OCI-LY3 (cell line): Measurements from ENCODE around the gene PEX6.
A peak's percentile ranks its signal among the peaks of the same experiment; 100 is the strongest.

ENCODE experiments used
- H2AFZ ChIP-seq: fragments of 200-600, 300-600 bp; shearing (Covaris generic); 2 replicates; pipeline ENCODE4 v1.6.0; 2014; ENCODE audit warnings: antibody characterized with exemption, low read depth, low read length
- H3K27ac ChIP-seq: fragments of 200-600, 300-600 bp; sonication (generic); 2 replicates; pipeline ENCODE4 v1.5.1; 2014; ENCODE audit warnings: mild to moderate bottlenecking, low read length, moderate library complexity, mixed read lengths
- H3K27me3 ChIP-seq: fragments of 200-600, 300-600 bp; sonication (generic); 2 replicates; pipeline ENCODE4 v1.6.1; 2014; ENCODE audit warnings: low read depth, low read length, mixed read lengths
- H3K36me3 ChIP-seq: fragments of 200-600, 300-600 bp; sonication (generic); replicated peaks from 2 replicates; pipeline ENCODE3; 2014; ENCODE audit warnings: low read depth, low read length, mixed read lengths
- H3K4me1 ChIP-seq: fragments of 300-600, 200-600 bp; sonication (generic); 2 replicates; pipeline ENCODE4 v1.6.1; 2014; ENCODE audit warnings: low read length, mixed read lengths
- H3K4me2 ChIP-seq: fragments of 200-600, 300-600 bp; sonication (generic); 2 replicates; pipeline ENCODE4 v1.6.1; 2014; ENCODE audit warnings: low read length, mixed read lengths
- H3K4me3 ChIP-seq: fragments of 300-600, 200-600 bp; sonication (generic); 2 replicates; pipeline ENCODE4 v1.5.1; 2014; ENCODE audit warnings: antibody characterized with exemption, mild to moderate bottlenecking, low read length, moderate library complexity
- H3K79me2 ChIP-seq: fragments of 300-600, 200-600 bp; shearing (Covaris generic); 2 replicates; pipeline ENCODE4 v1.6.1; 2014; ENCODE audit warnings: mild to moderate bottlenecking, low read length, mixed read lengths
- H3K9ac ChIP-seq: fragments of 300-600, 200-600 bp; shearing (Covaris generic); 2 replicates; pipeline ENCODE4 v1.6.0; 2014; ENCODE audit warnings: mild to moderate bottlenecking, low read length, moderate library complexity
- H3K9me3 ChIP-seq: fragments of 200-600, 300-600 bp; shearing (Covaris generic); 2 replicates; pipeline ENCODE4 v1.6.1; 2014; ENCODE audit warnings: low read length, mixed read lengths; ENCODE audit not compliant: insufficient read depth
- H4K20me1 ChIP-seq: fragments of 200-600, 300-600 bp; sonication (generic); 2 replicates; pipeline ENCODE4 v1.6.1; 2016; ENCODE audit warnings: low read length, mixed read lengths; ENCODE audit not compliant: insufficient read depth
- CTCF ChIP-seq: fragments of 200-600, 300-600 bp; sonication (generic); IDR thresholded peaks from 2 replicates; pipeline ENCODE4 v1.5.1; 2014; ENCODE audit warnings: antibody characterized with exemption, low read length, low read depth
- EZH2phosphoT487 ChIP-seq: fragments of 200-600 bp; shearing (Covaris generic); IDR thresholded peaks from 2 replicates; pipeline ENCODE4 v1.6.1; 2018; ENCODE audit warnings: antibody characterized with exemption, mixed run types, low read depth

Gene PEX6

GRCh38 chr6:42923666-42924065 lies 55.3 kb downstream of the PEX6 start:
- Histone ChIP-seq H3K79me2 (no peaks in the 10 kb centered on the region), H2AFZ (no peak overlapping the region)

GRCh38 chr6:42921801-42922200 lies 57.2 kb downstream of the PEX6 start:
- no peak overlapping the region for H3K4me3 ChIP-seq
- TF ChIP-seq EZH2phosphoT487: no peak
- no peak for TF ChIP-seq CTCF
- H3K36me3 ChIP-seq: no peaks in the 10 kb centered on the region
- no peak overlapping the region for H3K4me2 ChIP-seq
- H3K4me1 ChIP-seq: no peaks in the 10 kb centered on the region
- H3K9me3 ChIP-seq: no peaks in the 10 kb centered on the region
- no peaks in the 10 kb centered on the region for H3K27me3 ChIP-seq
- H3K27ac ChIP-seq: no peak overlapping the region
- no peak overlapping the region for H3K9ac ChIP-seq
- no peaks in the 10 kb centered on the region for H4K20me1 ChIP-seq
- H2AFZ ChIP-seq: no peak overlapping the region
- H3K79me2 ChIP-seq: no peaks in the 10 kb centered on the region

More at GRCh38 chr6:42923666-42924065, 55.3 kb downstream of the PEX6 start:
- no peak overlapping the region for H3K9ac ChIP-seq
- H3K27ac ChIP-seq: no peak overlapping the region
- H3K36me3 ChIP-seq: no peaks in the 10 kb centered on the region
- no peak overlapping the region for H3K4me3 ChIP-seq
- H3K9me3 ChIP-seq: no peaks in the 10 kb centered on the region
- no peak for TF ChIP-seq EZH2phosphoT487
- TF ChIP-seq CTCF: no peak
- H3K27me3 ChIP-seq: no peaks in the 10 kb centered on the region
- H4K20me1 ChIP-seq: no peaks in the 10 kb centered on the region
- no peak overlapping the region for H3K4me2 ChIP-seq
- no peaks in the 10 kb centered on the region for H3K4me1 ChIP-seq

DNA sequence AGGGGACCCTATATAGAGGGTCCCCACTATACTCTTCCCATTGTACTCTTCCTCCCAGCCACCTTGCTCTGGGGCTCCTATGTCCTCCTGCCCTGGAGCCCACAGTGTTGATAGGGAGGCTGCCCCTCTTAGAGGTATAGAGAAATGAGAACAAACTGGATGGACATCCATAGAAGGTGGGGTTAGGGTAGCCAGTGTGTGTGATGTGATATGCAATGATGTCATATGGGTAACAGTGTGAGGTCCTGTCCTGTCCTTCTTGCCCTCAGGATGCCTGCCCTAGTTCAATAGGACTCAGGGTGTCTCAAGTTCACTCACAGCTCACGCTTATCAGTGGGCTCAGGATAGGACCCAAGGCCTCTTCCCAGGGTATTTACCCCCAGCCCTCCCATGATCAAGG lies 62.7 kb downstream of the PEX6 start:
- H4K20me1 ChIP-seq: no peaks in the 10 kb centered on the region
- no peak overlapping the region for H3K4me3 ChIP-seq
- H3K9ac ChIP-seq: no peak overlapping the region
- no peaks in the 10 kb centered on the region for H3K27me3 ChIP-seq
- peak overlapping the region; percentile 87; the same call in 1 of the 2 replicates for H2AFZ ChIP-seq
- H3K27ac ChIP-seq: no peak overlapping the region
- H3K9me3 ChIP-seq: no peaks in the 10 kb centered on the region
- TF ChIP-seq EZH2phosphoT487 (no peak), CTCF (no peak)
- H3K79me2 ChIP-seq: no peaks in the 10 kb centered on the region
- H3K4me2 ChIP-seq: no peak overlapping the region
- H3K4me1 ChIP-seq: peaks cover 8% of the 10 kb centered on the region; the same call in 1 of the 2 replicates
- no peaks in the 10 kb centered on the region for H3K36me3 ChIP-seq

DNA sequence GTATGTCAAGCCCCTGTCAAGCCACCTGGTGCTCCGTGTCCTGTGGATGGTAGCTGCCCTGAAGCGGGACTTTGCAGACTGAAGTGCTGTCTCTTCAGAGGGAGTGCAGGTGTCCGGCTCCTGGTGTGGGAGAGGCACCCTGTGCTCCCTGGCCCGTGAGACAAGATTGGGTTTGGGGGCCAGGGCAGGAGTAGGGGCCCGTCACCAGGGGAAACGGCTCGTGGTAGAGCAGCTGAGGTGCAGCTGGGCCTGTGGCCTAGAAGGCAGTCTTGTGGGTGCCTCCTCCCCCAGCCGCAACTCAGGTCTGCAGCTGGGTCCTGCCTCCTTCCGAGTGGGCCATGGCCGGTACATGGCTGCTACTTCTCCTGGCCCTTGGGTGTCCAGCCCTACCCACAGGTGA lies 63.2 kb downstream of the PEX6 start, which contains the start of gene PTCRA:
PTCRA (plus strand) TSS at position 322 of the 400 bp plus-strand sequence; CDS start at position 339, 17 bp downstream.
- Histone ChIP-seq H3K4me2 (peak within 1 kb of the TSS; percentile 11; the same call in 1 of the 2 replicates), H3K9ac (no peak within 1 kb of the TSS)

More for the DNA sequence above, 63.2 kb downstream of the PEX6 start, which contains the start of gene PTCRA:
- Histone ChIP-seq H3K27me3 (no peaks in the 10 kb centered on the region), H3K27ac (no peak within 1 kb of the TSS), H4K20me1 (no peaks in the 10 kb centered on the region), H3K4me1 (peaks cover 8% of the 10 kb centered on the region; the same call in 1 of the 2 replicates), H3K9me3 (no peaks in the 10 kb centered on the region), H3K4me3 (no peak within 1 kb of the TSS), H3K36me3 (no peaks in the 10 kb centered on the region), H3K79me2 (no peaks in the 10 kb centered on the region), H2AFZ (peak within 1 kb of the TSS; percentile 87)
- TF ChIP-seq EZH2phosphoT487 (no peak), CTCF (no peak)
